GM19438 (cell line): ENCODE data around the gene ZNF316.
"Not testable (repeated sequence)": the region's sequence is repeated elsewhere in the genome, so short reads cannot be mapped to it uniquely, and the experiment has no call there.

ENCODE experiments used
- ATAC-seq: cut with Tn5 transposase; IDR thresholded peaks from one replicate; pipeline ENCODE4 v1.9.1; 2021; ENCODE audit warnings: low read depth; ENCODE audit not compliant: unreplicated experiment

Gene ZNF316

DNA sequence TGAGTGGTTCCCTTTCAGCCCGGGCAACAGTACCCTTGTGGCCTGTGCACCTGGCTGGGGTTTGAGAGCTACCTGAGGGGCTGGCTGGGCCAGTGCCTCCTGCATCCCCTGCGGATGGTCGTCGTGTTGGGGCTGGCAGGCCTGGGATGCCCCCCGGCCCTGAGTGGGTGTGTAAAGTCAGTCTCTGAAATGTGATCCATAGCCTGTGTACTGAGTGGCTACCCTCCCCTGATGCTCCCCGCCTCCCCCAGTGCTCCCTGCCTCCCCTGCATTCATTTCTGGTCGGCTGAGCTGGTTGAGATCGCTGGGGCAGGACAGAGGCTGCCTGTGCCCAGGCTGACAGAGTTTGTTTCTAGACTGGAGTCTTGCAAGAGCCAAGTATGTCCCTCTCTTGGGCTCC, 9.3 kb downstream of the ZNF316 start:
- ATAC-seq = no peak

DNA sequence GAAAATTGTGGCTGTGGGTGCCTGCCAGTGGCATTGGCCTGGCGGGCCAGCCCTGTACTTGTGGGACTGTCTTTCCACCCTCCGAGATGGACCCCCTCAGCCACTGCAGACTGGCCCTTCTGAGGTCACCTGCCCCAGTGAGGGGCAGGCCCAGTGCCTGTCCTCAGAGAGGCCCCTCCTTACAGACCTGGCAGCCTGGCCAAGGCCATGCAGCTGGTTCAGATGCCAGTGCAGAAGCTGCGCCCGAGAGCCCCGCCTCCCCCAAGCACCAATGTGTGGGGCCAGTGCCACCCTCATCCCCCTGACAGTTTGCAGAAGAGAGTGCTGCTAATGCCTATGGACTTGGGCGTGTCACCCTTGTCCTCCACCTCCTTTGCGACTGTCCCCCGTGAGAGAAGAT, 10.0 kb downstream of the ZNF316 start:
- ATAC-seq = no peak

GRCh38 chr7:6647541-6647940, 10.4 kb downstream of the ZNF316 start:
- ATAC-seq = no peak

- no peak for ATAC-seq
Observed at GRCh38 chr7:6648066-6648814, 11.1 kb downstream of the ZNF316 start.

DNA sequence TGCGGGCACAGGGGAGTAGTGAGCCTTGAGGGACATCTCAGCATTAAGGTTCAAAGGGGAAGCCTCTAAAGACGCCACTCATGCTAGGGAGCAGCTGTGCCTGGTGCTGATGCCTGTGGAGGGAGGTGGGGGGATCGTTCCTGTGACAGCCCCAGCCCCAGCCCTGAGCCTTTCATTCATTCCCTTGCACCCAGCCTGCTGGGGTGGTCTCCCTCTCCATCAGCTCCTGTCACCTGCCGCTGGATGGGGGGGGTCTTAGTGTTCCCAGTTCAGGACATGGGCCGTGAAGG, 11.6 kb downstream of the ZNF316 start:
- no peak for ATAC-seq

- no peak for ATAC-seq
Observed at GRCh38 chr7:6649241-6649961, 12.3 kb downstream of the ZNF316 start.

DNA sequence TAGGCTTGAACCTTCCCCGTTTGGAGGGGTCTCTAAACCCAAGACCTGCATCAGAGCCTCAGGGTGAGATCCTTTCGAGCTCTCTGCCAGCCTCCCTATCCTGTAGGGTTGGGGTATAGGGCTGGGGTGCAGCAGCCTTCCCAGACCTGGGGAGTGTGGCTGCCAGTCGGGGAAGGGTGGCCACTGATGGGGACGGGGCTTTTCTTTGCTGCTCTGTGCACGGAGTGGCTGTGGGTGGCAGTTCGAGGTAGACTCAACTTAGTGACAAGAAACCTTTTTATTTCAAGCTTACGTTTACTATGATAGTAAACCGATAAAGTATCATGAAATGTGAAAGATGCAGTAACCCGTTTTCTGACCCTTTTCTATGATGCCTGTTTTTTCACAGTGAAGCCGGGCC, 13.0 kb downstream of the ZNF316 start:
- no peak for ATAC-seq

GRCh38 chr7:6650521-6651011, 13.4 kb downstream of the ZNF316 start:
- ATAC-seq = no peak

DNA sequence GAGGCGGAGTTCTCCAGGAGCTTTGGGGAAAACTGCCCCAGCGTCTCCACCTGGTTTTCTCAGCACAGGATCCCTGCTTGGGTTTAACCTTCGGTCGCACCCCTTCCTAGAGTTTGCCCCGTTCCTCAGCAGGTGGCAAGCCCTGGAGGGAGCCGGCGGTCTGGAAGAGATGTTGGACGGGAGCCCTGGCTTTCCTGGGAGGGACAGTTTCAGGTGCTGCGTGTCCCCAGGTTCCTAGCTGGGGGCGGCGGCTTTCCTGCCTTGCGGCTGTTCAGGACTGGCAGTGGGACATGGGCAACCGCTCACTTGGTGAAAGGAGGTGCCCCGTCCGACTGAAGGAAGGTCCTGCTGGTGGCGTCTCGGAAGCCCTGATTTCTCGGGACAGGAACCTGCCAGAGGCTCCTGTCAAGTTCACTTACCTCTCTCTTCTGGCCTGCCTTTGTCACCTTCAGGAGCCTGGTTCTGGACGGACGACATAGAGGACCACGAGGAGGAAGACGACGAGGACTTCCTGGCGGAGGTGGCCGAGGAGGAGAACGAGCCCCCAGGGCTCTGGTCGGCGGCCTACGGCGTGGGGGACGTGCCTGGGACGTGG, 14.8 kb downstream of the ZNF316 start:
- ATAC-seq = no peak

- no peak for ATAC-seq
Observed at GRCh38 chr7:6652446-6653011, 15.4 kb downstream of the ZNF316 start.

DNA sequence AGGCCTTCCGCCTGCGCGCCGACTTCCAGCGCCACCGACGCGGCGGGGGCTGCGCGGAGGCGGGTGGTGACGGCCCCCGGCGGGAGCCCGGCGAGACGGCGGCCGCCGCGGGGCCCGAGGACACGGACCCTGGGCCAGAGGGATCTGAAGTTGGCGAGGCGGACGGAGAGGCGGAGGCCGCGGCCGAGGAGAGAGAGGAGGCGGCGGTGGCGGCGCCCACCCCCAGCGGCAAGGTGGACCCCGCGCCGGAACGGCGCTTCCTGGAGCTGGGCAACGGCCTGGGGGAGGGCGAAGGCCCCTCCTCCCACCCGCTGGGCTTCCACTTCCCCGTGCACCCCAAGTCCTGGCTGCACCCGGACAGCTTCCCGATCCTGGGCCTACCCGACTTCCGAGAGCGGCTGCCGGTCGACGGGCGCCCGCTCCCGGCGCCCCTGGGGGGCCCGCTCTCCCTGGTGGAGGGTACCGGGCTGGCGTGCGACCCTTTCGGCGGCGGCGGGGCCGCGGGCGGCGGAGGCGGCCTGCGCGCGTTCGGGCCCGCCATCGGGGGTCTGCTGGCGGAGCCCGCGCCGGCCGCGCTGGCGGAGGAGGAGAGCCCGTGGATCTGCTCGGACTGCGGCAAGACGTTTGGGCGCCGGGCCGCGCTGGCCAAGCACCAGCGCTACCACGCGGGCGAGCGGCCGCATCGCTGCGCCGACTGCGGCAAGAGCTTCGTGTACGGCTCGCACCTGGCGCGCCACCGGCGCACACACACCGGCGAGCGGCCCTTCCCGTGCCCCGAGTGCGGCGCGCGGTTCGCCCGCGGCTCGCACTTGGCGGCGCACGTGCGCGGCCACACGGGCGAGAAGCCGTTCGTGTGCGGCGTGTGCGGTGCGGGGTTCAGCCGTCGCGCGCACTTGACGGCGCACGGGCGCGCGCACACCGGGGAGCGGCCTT, 16.2 kb downstream of the ZNF316 start:
- ATAC-seq = no peak

DNA sequence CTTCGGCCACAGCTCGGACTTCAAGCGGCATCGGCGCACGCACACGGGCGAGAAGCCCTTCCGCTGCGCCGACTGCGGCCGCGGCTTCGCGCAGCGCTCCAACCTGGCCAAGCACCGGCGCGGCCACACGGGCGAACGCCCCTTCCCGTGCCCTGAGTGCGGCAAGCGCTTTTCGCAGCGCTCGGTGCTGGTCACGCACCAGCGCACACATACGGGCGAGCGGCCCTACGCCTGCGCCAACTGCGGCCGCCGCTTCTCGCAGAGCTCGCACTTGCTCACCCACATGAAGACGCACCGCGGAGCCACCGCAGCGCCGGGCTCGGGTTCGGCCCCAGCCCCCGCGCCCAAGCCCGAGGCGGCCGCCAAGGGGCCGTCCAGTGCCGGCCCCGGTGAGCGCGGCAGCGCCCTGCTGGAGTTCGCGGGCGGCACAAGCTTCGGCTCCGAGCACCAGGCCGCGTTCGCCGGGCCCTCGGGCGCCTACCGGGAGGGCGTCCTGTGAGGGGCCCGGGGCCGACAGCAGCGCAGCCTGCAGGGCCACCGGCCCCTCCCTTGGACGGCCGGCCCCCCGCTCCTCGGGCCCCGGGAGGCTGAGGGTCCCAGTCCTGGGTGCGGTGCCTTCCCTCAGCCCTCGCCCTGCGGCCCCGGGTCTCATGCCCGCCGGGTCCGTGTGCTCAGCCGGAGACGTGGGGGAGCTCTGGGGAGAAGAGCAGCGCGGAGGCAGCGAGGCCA, 17.2 kb downstream of the ZNF316 start:
- no peak for ATAC-seq

- ATAC-seq = no peak
Observed at GRCh38 chr7:6654842-6655610, 17.9 kb downstream of the ZNF316 start.

DNA sequence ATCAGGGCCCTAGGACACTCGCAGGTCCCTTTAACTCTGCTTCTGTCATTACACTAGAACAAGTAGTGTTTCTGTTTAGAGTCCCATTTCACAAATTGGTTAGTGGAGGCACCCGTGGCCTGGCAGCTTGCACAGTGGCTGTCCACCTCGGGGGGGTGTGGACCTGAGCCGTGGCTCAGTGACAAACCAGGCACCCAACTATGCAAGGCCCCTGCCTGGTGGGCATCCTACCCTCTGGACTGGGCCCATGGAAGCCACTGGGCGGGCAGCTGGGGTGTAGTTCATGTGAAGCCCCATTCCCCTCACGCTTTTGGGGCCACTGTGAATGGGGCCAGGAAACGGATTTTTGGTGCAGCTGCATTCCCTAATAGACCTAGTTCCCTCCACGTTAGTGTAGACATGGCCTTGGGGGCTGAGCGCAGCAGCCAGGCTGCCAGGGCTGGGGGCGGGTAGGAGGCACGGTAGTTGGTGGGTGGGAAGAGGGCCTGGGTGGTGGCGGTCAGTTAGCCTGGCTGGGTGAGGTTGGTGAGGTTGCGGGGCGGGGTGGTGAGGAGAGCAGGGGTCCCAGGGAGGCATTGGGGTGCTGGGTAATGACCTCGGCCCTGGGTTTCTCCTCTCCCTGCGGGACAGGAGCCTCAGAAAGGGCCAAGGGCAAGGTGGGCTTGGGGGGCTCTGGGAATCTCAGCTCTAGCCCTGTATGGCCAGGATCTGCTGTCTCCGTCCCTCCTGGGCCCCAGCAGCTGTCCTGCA, 18.7 kb downstream of the ZNF316 start:
- ATAC-seq = no peak

- ATAC-seq = no peak
Observed at GRCh38 chr7:6656413-6656812, 19.3 kb downstream of the ZNF316 start.

DNA sequence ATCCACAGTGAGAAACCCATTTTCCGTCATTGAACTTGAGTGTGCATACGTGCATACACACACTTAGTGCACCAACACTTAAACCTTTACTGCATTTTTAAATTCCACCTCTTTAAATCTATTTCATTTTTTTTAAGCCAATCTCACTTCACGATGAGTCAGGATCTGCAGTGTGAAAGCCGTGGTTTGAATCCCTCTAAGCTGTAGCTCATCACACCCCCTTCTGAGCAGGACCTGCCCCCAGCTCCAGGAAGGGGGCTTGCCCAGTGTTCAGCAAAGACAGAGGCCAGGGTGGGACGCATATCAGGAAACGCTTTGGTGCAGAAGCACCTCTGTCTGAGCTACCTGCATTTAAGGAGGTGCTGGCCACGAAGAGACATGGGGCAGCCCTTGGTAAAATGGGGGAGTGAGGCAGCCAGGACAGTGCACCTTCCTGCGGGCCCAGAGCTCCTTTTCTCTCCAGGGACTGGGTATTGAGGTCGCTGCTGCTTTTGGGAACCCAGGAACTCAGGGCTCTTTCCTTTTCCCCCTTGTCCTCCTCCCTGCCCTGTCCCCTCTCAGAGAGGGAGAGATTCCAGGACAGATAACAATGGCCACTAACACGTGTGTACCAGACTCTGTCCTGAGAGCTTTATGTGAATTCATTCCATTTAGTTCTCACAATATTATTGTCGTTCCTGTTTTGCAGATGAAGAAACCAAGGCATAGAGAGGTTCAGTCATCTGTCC, 21.7 kb downstream of the ZNF316 start:
- ATAC-seq = no peak

DNA sequence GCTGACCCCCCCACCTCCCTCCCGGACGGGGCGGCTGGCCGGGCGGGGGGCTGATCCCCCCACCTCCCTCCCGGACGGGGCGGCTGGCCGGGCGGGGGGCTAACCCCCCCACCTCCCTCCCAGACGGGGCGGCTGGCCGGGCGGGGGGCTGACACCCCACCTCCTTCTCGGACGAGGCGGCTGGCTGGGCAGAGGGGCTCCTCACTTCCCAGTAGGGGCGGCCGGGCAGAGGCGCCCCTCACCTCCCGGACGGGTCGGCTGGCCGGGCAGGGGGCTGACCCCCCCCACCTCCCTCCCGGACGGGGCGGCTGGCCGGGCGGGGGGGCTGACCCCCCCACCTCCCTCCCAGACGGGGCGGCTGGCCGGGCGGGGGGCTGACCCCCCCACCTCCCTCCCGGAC, 33.7 kb downstream of the ZNF316 start:
- not testable (repeated sequence) for ATAC-seq
